Measurements from ENCODE around the gene RNU6-8.

DNA sequence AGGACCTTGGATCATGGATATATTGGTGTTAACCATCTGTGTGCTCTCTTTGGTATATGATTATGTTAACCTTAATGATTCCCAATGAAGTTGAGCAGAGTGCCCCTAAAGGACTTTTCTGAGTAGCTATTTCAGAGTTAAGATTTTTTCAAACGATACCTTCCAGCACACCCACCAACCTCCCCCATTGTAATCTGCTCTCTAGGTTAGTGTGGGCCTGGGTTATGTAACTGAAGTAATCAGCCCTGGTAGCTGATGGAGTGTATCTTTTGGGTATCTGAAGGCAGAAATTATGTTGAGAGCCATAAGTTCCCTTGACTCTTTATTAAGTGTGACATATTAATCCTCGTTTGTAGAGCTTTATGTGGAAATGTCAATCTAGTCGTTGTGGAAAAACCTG, 47.6 kb upstream of the RNU6-8 start:
- TF ChIP-seq, protein P1, sequence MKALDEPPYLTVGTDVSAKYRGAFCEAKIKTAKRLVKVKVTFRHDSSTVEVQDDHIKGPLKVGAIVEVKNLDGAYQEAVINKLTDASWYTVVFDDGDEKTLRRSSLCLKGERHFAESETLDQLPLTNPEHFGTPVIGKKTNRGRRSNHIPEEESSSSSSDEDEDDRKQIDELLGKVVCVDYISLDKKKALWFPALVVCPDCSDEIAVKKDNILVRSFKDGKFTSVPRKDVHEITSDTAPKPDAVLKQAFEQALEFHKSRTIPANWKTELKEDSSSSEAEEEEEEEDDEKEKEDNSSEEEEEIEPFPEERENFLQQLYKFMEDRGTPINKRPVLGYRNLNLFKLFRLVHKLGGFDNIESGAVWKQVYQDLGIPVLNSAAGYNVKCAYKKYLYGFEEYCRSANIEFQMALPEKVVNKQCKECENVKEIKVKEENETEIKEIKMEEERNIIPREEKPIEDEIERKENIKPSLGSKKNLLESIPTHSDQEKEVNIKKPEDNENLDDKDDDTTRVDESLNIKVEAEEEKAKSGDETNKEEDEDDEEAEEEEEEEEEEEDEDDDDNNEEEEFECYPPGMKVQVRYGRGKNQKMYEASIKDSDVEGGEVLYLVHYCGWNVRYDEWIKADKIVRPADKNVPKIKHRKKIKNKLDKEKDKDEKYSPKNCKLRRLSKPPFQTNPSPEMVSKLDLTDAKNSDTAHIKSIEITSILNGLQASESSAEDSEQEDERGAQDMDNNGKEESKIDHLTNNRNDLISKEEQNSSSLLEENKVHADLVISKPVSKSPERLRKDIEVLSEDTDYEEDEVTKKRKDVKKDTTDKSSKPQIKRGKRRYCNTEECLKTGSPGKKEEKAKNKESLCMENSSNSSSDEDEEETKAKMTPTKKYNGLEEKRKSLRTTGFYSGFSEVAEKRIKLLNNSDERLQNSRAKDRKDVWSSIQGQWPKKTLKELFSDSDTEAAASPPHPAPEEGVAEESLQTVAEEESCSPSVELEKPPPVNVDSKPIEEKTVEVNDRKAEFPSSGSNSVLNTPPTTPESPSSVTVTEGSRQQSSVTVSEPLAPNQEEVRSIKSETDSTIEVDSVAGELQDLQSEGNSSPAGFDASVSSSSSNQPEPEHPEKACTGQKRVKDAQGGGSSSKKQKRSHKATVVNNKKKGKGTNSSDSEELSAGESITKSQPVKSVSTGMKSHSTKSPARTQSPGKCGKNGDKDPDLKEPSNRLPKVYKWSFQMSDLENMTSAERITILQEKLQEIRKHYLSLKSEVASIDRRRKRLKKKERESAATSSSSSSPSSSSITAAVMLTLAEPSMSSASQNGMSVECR (CRISPR knock-in tag; IDR thresholded peaks at IDR 0.05; ENCODE audit: borderline replicate concordance) = no peak
- no peak for TF ChIP-seq SMAD4 (CRISPR knock-in tag; IDR thresholded peaks at IDR 0.05)

Measured in WTC11 (cell line).